HG03103 (cell line): Measurements from ENCODE around the gene APOB.

Experiments used
- ATAC-seq: cut with Tn5 transposase; IDR thresholded peaks from one replicate; pipeline ENCODE4 v1.9.1; 2021; ENCODE audit warnings: low read depth; ENCODE audit not compliant: unreplicated experiment

Gene APOB

GRCh38 chr2:20986024-20986939 lies 57.6 kb downstream of the APOB start:
- ATAC-seq, result no peak

DNA sequence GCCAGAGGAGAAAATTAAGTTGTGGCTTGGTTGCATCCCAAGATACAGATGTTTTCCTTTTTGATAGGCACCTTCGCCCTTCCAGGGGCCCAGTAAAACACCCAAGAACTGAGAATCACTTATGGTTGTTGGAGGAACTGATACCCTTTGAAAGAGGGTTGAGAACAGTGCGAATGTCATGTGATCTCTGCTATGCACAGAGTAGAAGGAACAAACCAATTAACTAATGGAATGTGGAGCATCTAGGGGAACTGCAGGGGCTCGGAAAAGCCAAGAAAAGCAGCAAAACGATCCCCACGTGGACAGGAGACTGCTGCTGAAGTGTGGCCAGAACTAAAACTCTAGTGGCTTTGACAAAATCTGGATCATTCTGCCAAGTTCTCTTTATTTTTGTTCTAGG lies 58.8 kb downstream of the APOB start:
- ATAC-seq, result no peak

- no peak for ATAC-seq
Observed at GRCh38 chr2:20984408-20984807, 59.5 kb downstream of the APOB start.

DNA sequence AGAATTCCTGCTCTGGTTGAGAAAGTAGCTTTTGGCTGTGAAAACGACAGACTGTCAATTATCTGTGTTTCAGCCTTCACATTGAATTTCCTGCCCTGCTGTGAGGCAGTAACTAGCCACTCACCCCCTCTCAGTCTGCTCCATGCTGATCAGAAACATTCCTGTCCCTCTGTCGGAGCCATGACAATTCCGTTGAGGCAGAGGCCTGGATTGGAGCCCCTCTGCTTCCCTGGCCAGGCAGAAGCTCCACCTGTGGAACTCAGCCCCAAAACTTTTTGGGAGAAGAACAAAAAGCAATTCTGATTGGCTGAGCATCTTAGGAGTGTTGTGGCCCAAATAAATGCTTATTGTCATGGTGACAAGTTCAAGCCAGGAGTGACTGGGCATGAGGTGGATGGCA lies 60.0 kb downstream of the APOB start:
- ATAC-seq, result no peak

GRCh38 chr2:20982861-20983260 lies 61.0 kb downstream of the APOB start:
- no peak for ATAC-seq

DNA sequence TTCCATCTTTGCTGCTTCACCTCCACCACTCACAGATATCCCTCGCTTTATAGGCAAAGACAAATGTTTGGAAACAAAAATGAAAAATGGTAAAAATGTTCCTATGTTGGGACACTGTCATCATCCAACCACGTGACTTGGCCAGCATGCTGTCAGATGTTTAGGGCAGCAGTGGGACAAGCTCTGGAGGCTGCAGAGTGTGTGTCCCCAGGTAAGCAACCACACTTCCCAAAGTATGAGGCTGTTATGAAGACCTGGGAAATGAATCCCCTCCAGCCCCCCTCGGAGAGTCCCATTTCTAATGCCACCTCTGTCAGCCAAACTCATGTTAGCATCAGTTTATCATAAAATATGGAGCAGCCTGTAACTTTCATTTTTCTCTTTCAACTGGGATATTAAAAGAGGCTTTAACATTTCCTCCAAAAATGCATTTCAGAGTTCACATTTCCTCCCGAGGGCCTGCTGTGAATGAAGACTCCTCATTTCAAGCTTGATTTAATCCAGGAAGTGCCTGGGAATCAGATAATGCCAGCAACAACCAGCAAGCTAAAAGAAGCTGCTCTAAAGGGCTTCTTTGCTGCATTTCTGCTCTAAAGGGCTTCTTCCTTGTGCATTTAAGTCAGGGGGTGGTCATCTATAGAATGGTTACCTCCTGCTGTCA lies 66.2 kb downstream of the APOB start:
- ATAC-seq, result no peak

DNA sequence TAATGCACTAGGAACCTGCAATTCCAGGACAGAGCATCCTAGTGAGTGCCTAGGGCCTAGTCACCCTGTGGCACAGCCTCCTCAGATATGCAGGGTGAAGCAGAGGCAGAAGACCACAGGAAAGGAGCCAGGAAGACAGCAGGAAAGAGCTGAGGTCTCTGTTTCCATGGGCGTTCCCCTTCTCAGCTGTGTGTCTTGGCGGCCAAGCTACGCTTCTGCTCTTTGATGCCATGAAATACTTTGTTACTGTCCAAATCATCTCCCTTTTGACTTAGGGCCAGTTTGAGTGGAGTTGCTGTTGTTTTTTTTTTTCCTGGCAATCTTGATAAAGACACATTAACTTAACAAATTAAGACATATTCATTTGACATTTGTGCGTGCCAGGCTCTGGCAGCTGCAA lies 67.3 kb downstream of the APOB start:
- no peak for ATAC-seq

- no peak for ATAC-seq
Observed at GRCh38 chr2:20972792-20973565, 70.9 kb downstream of the APOB start.

DNA sequence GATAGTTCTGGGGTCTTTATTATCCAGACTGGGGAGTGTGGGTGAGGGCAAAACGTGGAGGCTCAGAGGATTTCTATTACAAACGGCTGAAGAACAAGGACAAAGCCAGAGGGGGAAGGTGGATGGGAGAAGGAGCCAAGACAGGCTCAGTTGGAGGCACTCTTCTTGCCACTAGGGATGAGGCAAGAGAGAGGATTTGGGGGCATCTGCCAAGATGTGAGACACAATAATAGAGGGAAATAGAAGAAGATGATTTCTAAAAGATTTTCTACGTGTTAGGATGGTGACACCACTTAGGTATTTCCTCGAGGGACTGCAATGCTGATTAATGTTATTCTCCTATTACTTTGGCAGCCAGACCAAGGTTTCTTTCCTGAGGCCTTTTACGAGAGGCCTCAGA lies 71.8 kb downstream of the APOB start:
- ATAC-seq, result no peak

DNA sequence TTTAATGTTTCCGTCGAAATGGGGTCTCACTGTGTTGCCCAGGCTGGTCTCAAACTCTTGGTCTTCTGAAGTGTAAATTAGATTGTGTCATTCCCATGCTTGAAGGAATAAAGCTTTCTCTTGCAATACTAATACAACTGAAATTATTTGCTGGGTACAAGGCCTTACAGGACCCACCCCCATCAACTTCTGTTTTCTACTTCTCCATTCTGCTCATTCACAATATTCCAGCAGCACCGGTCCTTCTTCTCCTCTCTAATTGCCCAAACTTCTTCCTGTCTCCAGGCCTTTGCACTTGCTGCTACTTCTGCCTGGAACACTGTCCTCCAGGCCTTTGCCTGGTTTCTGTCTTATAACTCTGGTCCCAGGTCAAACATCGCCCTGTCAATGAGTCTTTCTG lies 73.8 kb downstream of the APOB start:
- ATAC-seq, result no peak

DNA sequence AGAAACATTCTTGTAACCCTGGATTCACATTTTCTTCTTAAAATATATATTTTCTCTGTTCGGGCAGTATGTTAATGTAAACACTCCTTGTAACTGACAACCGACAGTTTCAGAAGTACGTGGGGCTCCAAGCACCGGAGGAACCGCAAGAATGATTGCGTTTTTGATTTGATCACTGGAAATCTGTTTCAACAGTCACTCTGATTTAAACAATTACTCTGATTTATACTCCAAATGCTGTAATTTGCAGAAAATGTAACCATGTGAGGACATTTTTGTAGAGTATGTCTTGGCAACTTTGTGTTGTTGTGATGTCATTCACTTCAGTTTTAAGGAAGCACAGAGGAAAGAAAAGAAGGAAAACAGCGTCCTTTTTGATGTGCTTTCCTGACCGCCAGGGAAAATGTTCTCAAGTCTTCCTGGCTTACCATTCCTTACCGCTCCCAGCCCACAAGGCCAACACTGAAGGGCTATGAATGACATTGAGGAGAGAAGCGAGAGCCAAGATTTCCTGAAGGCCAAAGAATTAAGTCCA lies 77.7 kb downstream of the APOB start:
- no peak for ATAC-seq

DNA sequence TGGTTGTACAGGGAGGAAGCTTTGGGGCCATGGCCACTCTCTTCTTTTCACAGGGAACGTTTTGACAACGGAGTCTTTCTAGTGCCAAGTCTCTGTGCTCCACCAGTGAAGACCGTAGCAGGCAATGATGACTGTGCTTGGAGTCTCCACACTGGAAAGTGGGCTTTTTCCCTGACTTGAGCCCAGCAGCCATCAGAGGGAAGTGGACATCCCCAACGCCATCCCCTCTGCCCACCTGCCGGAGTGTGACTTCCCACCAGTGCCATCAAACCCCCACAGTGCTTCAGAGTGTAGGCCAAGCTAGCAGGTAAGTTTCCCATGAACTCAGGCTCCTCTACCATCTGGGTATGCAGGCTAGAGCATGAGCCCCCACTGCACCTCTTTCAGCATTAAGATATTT lies 78.7 kb downstream of the APOB start:
- ATAC-seq, result no peak

GRCh38 chr2:20963867-20964266 lies 80.0 kb downstream of the APOB start:
- ATAC-seq, result no peak

DNA sequence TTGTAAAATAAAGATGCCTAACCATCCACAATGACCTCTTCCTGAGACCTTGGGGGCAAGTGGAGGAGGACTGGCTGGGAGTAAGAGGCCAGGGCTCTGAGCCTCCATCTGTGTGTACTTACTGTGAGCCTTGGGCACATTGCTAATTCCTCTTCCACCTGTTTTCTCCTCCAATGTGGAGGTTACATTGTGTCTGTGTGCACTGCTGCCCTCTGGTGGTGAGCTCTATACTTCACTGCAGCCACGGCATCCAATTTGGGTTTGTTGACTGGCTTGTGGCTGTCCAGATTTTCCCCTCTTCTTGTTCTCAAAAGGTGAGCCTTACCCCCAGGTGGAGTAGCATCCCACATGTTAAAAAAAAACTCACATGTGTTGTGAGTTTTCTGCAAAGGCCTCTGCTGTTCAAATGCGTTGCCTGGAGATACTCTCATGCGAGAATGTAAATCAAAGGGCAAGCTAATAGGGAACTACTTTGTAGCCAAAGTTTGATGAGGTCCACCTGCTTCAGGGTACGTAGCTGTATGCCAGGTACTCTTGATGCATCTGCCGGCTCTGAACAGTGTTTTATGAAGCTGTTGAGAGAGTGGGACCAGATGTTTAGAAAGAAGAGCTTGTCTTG lies 80.8 kb downstream of the APOB start:
- ATAC-seq, result peak; percentile 77

- ATAC-seq, result no peak
Observed at GRCh38 chr2:20961858-20962257, 82.0 kb downstream of the APOB start.

GRCh38 chr2:20960003-20960402 lies 83.9 kb downstream of the APOB start:
- ATAC-seq, result no peak

- no peak for ATAC-seq
Observed at GRCh38 chr2:20959252-20959651, 84.6 kb downstream of the APOB start.

- ATAC-seq, result no peak
Observed at GRCh38 chr2:20957788-20958525, 85.9 kb downstream of the APOB start.

GRCh38 chr2:20955277-20956026 lies 88.4 kb downstream of the APOB start:
- ATAC-seq, result no peak
